ENCODE data around the gene HOATZ. TPM values are rescaled to one million over a fixed set of nuclear protein-coding genes. Genes with fewer than 3 reads are reported as not detected.

Gene HOATZ
- total and polyA plus RNA-seq, 2 of the 13 experiments (the other 11 are each of a cell fraction or from before 2014, with no cell fraction given), result not detected

DNA sequence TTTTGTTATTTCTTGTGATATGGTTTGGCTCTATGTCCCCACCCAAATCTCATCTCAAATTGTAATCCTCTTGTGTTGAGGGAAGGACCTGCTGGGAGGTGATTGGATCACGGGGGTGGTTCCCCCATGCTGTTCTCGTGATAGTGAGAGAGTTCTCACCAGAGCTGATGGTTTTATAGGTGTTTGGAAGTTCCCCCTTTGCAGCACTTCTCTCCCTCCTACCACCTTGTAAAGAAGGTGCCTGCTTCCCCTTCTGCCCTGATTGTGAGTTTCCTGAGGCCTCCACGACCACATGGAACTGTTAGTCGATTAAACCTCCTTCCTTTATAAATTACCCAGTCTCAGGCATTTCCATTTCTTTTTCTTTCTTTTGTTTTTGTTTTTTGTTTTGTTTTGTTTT, 63.2 kb downstream of the HOATZ start:
- no peaks in the 10 kb centered on the region for H3K79me2 ChIP-seq (ENCODE audit: insufficient read depth, low read length)
- H3K9ac ChIP-seq (ENCODE audit: insufficient read depth, low read depth, low read length), result no peak overlapping the region
- no peak overlapping the region for H2AFZ ChIP-seq (ENCODE audit: low read length)
- H4K20me1 ChIP-seq (ENCODE audit: insufficient read depth, low read length), result no peaks in the 10 kb centered on the region
- BruUV-seq (replicated peaks), result no TSS peak
- no peaks in the 10 kb centered on the region for H3K9me3 ChIP-seq (ENCODE audit: low read length)
- intact Hi-C loops (cut with micrococcal nuclease; ENCODE audit: unreplicated experiment), result no loop called here
- H3K4me2 ChIP-seq (ENCODE audit: low read depth, low read length), result no peak overlapping the region
- H3K36me3 ChIP-seq (replicated peaks in 1 of 2; ENCODE audit: control insufficient read depth in 1 of 2, insufficient read depth in 2 of 2, low read length in 2 of 2), result no peaks in the 10 kb centered on the region
- H3K4me3 ChIP-seq (replicated peaks in 1 of 3; ENCODE audit: insufficient read depth in 1 of 3, low read depth in 2 of 3, low read length in 3 of 3), result no peak overlapping the region
- DNase-seq (ENCODE audit: low spot score) (no peak), ATAC-seq (no peak), FAIRE-seq (no peak)
- H3K27me3 ChIP-seq (ENCODE audit: control insufficient read depth in 1 of 2, insufficient read depth in 2 of 2, low read length in 2 of 2), result no peaks in the 10 kb centered on the region; a peak in 1 of 5 replicates
- in situ Hi-C loops (cut with HindIII; ENCODE audit: extremely low pct_ligation_motif_present, low pct_unique_long_range_greater_than_20kb), result no loop called here
- TF ChIP-seq ELF1 (CRISPR knock-in tag; IDR thresholded peaks at IDR 0.05), result no peak
- TF ChIP-seq ZNF556 (CRISPR knock-in tag; IDR thresholded peaks at IDR 0.05; ENCODE audit: borderline replicate concordance), result no peak
- no peak for TF ChIP-seq ZNF484 (CRISPR knock-in tag; IDR thresholded peaks at IDR 0.05; ENCODE audit: borderline replicate concordance, low read depth)
- no peak for TF ChIP-seq NONO (IDR thresholded peaks at IDR 0.05)
- no peak for TF ChIP-seq NONO (CRISPR knock-in tag; conservative IDR thresholded peaks at IDR 0.05)
- no peak for TF ChIP-seq ETS1 (CRISPR knock-in tag; IDR thresholded peaks at IDR 0.05)
- ChIA-PET CTCF (ENCODE audit: low intra/inter-chr PET ratio, low total read pairs) (no interaction called here), POLR2A (no interaction called here)
- H3K27ac ChIP-seq (ENCODE audit: extremely low read length, insufficient read depth, low read length), result no peak overlapping the region
- peaks cover 27% of the 10 kb centered on the region for H3K4me1 ChIP-seq (ENCODE audit: insufficient read depth, low read length)
- WGBS (ENCODE audit: low lambda C conversion rate), result under 1% methylated on average over 4 of the region's 4 CpGs

DNA sequence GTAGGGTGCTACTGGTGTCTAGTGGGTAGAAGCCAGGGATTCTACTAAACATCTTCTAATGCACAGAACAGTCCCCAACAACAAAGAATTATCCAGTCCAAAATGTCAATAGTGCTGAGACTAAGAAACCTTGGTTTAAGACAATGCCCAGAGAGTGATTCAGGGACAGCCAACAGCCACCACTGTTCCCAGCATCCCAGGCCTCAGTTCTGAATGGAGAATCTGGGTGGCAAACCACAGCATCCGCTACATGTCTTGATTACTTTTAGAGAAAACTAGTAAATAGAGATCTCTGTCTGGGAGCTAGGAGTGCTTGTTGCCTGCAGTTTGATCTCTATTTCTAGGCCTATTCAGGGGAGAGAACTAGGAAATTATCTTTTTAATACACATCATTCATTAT, 66.8 kb downstream of the HOATZ start:
- H3K4me3 ChIP-seq (replicated peaks in 1 of 3; ENCODE audit: insufficient read depth in 1 of 3, low read depth in 2 of 3, low read length in 3 of 3), result no peak overlapping the region
- intact Hi-C loops (cut with micrococcal nuclease; ENCODE audit: unreplicated experiment), result loop anchor here (5.0 kb wide), 1 partner anchor 124 kb away; no protein-coding TSS in a partner anchor
- ChIA-PET CTCF (ENCODE audit: low intra/inter-chr PET ratio, low total read pairs) (no interaction called here), POLR2A (no interaction called here)
- no peak overlapping the region for H3K4me2 ChIP-seq (ENCODE audit: low read depth, low read length)
- H2AFZ ChIP-seq (ENCODE audit: low read length), result no peak overlapping the region
- no peaks in the 10 kb centered on the region for H3K9me3 ChIP-seq (ENCODE audit: low read length)
- DNase-seq (ENCODE audit: low spot score) (no peak), ATAC-seq (no peak), FAIRE-seq (no peak)
- in situ Hi-C loops (cut with HindIII; ENCODE audit: extremely low pct_ligation_motif_present, low pct_unique_long_range_greater_than_20kb), result no loop called here
- H3K4me1 ChIP-seq (ENCODE audit: insufficient read depth, low read length), result peaks cover 17% of the 10 kb centered on the region
- no peaks in the 10 kb centered on the region for H4K20me1 ChIP-seq (ENCODE audit: insufficient read depth, low read length)
- H3K79me2 ChIP-seq (ENCODE audit: insufficient read depth, low read length), result no peaks in the 10 kb centered on the region
- BruUV-seq (replicated peaks), result no TSS peak
- no peak overlapping the region for H3K27ac ChIP-seq (ENCODE audit: extremely low read length, insufficient read depth, low read length)
- 100% methylated on average over 1 of the region's 1 CpG for WGBS (ENCODE audit: low lambda C conversion rate)
- no peak overlapping the region for H3K9ac ChIP-seq (ENCODE audit: insufficient read depth, low read depth, low read length)
- no peaks in the 10 kb centered on the region for H3K27me3 ChIP-seq (ENCODE audit: control insufficient read depth in 1 of 2, insufficient read depth in 2 of 2, low read length in 2 of 2)
- no peaks in the 10 kb centered on the region for H3K36me3 ChIP-seq (replicated peaks in 1 of 2; ENCODE audit: control insufficient read depth in 1 of 2, insufficient read depth in 2 of 2, low read length in 2 of 2)
- TF ChIP-seq HES4 (CRISPR knock-in tag; IDR thresholded peaks at IDR 0.05; ENCODE audit: borderline replicate concordance), result no peak
- no peak for TF ChIP-seq ZNF24 (IDR thresholded peaks at IDR 0.05)
- no peak for TF ChIP-seq ATM (IDR thresholded peaks at IDR 0.05; ENCODE audit: borderline replicate concordance)
- no peak for TF ChIP-seq REST (IDR thresholded peaks at IDR 0.05; ENCODE audit: borderline replicate concordance in 1 of 2, low read depth in 1 of 2, low read length in 2 of 2)
- no peak for TF ChIP-seq PHF20 (CRISPR knock-in tag; IDR thresholded peaks at IDR 0.05)
- TF ChIP-seq ZBTB7A (CRISPR knock-in tag; IDR thresholded peaks at IDR 0.05), result no peak
